Endothelial cell of umbilical vein (primary cell): ENCODE data around the gene CLEC4D. TPM values are rescaled to one million over a fixed set of nuclear protein-coding genes. Genes with fewer than 3 reads are reported as not detected.

Source experiments
- BruUV-seq: library from RNA; stranded (reverse); fragments of 400-500 nt; replicated peaks from 2 replicates; lab custom pipeline; 2021; lab: Mats Ljungman, UMichigan
- CTCF ChIA-PET: fragments of 300-600, 350-600 bp; sonication (Branson Sonifier 250); formaldehyde crosslinking; loops from one replicate; lab custom pipeline; 2021; ENCODE audit warnings: antibody characterized with exemption, inconsistent platforms; lab: Charles Lee
- POLR2A ChIA-PET: fragments of 300-600, 350-600 bp; sonication (Branson Sonifier 250); formaldehyde crosslinking; loops from one replicate; lab custom pipeline; 2021; ENCODE audit warnings: antibody characterized with exemption, inconsistent platforms; lab: Charles Lee
- DNase-seq: peaks from one replicate; pipeline ENCODE4 v3.0.0-alpha.2; 2011; ENCODE audit warnings: low read depth, low spot score
- FAIRE-seq: peaks from 2 replicates; lab custom pipeline; 2011; peaks lifted over from hg19 to GRCh38; lab: Jason Lieb, UNC
- H2AFZ ChIP-seq: 2 replicates; pipeline ENCODE4 v1.6.0; 2012; ENCODE audit warnings: low read depth, low read length, control low read depth, inconsistent platforms
- H3K27ac ChIP-seq: 2 replicates; pipeline ENCODE4 v1.5.1; 2011; ENCODE audit warnings: low read depth, mild to moderate bottlenecking, control low read depth, low read length, moderate library complexity; ENCODE audit not compliant: insufficient read depth
- H3K27me3 ChIP-seq, 2 experiments: 2 replicates each; pipeline versions ENCODE4 v1.6.0 to v1.6.1; 2011; ENCODE audit warnings: low read length in 2 of 2, mixed read lengths in 1 of 2; ENCODE audit not compliant: control insufficient read depth in 2 of 2, insufficient read depth in 2 of 2
- H3K36me3 ChIP-seq, 2 experiments: 2 replicates in 1 of 2; 3 replicates in 1 of 2; pipeline ENCODE4 v1.5.1; 2011; ENCODE audit warnings: low read length in 2 of 2, mild to moderate bottlenecking in 1 of 2, moderate library complexity in 1 of 2; ENCODE audit not compliant: control insufficient read depth in 2 of 2, insufficient read depth in 2 of 2; ENCODE audit errors: extremely low read depth in 1 of 2
- H3K4me1 ChIP-seq: 3 replicates; pipeline ENCODE4 v1.5.1; 2011; ENCODE audit warnings: mild to moderate bottlenecking, low read length; ENCODE audit not compliant: control insufficient read depth, insufficient read depth; ENCODE audit errors: extremely low read depth
- H3K4me2 ChIP-seq: 2 replicates; pipeline ENCODE4 v1.6.1; 2011; ENCODE audit warnings: low read length, control low read depth, mixed read lengths; ENCODE audit not compliant: insufficient read depth
- H3K4me3 ChIP-seq, 3 experiments: fragments of 200-600 bp in 1 of 3; sonication (generic), shearing (Covaris generic) in 1 of 3; replicated peaks in 1 of 3; 2 replicates each; pipeline ENCODE4 v1.5.1; 2011 to 2016; ENCODE audit warnings: control low read depth in 3 of 3, low read length in 3 of 3, mild to moderate bottlenecking in 2 of 3, inconsistent platforms in 1 of 3, low read depth in 1 of 3, moderate library complexity in 1 of 3; ENCODE audit not compliant: insufficient read depth in 1 of 3
- H3K79me2 ChIP-seq: 2 replicates; pipeline ENCODE4 v1.6.0; 2012; ENCODE audit warnings: low read length, inconsistent platforms; ENCODE audit not compliant: control insufficient read depth, insufficient read depth
- H3K9ac ChIP-seq: replicated peaks from 2 replicates; pipeline ENCODE3; 2011; ENCODE audit warnings: low read length, control low read depth; ENCODE audit not compliant: insufficient read depth; ENCODE audit errors: extremely low read depth
- H3K9me1 ChIP-seq: replicated peaks from 3 replicates; pipeline ENCODE4 v1.6.0; 2011; ENCODE audit warnings: mild to moderate bottlenecking, low read length; ENCODE audit not compliant: control insufficient read depth, insufficient read depth; ENCODE audit errors: extremely low read depth
- H3K9me3 ChIP-seq: replicated peaks from 2 replicates; pipeline ENCODE4 v1.5.1; 2012; ENCODE audit warnings: low read length, inconsistent platforms; ENCODE audit not compliant: control insufficient read depth, insufficient read depth
- H4K20me1 ChIP-seq: replicated peaks from 2 replicates; pipeline ENCODE3; 2011; ENCODE audit warnings: mild to moderate bottlenecking, low read length; ENCODE audit not compliant: control insufficient read depth, insufficient read depth; ENCODE audit errors: extremely low read depth
- CTCF ChIP-seq, 2 donors: IDR thresholded peaks; 1 replicate in 1 of 2; 2 replicates in 1 of 2; pipeline ENCODE4 v1.5.1; 2011; ENCODE audit warnings: low read length in 2 of 2, mild to moderate bottlenecking in 2 of 2, moderate library complexity in 2 of 2, control low read depth in 1 of 2, inconsistent platforms in 1 of 2, low read depth in 1 of 2; ENCODE audit not compliant: insufficient read depth in 1 of 2; ENCODE audit errors: extremely low read depth in 1 of 2
- EZH2 ChIP-seq: IDR thresholded peaks from 2 replicates; pipeline ENCODE4 v1.6.1; 2012; ENCODE audit warnings: borderline replicate concordance, low read depth, mild to moderate bottlenecking, moderate library complexity, low read length, inconsistent platforms; ENCODE audit not compliant: severe bottlenecking
- FOS ChIP-seq: IDR thresholded peaks from 2 replicates; pipeline ENCODE4 v1.6.1; 2011; ENCODE audit warnings: mild to moderate bottlenecking, low read length, moderate library complexity, borderline replicate concordance; ENCODE audit not compliant: insufficient read depth
- GATA2 ChIP-seq: IDR thresholded peaks from 2 replicates; pipeline ENCODE4 v1.7.0; 2011; ENCODE audit warnings: low read depth, mild to moderate bottlenecking, moderate library complexity, mixed read lengths, low read length; ENCODE audit not compliant: insufficient read length, insufficient read depth
- JUN ChIP-seq: IDR thresholded peaks from 2 replicates; pipeline ENCODE4 v1.6.1; 2011; ENCODE audit warnings: borderline replicate concordance, low read depth; ENCODE audit not compliant: insufficient read length, insufficient read depth
- MYC ChIP-seq: IDR thresholded peaks from one replicate; pipeline ENCODE4 v1.6.1; 2011; ENCODE audit warnings: mild to moderate bottlenecking, low read depth, low read length
- POLR2AphosphoS5 ChIP-seq: IDR thresholded peaks from 2 replicates; pipeline ENCODE4 v1.6.1; 2012; ENCODE audit warnings: low read depth, mild to moderate bottlenecking, control low read depth, low read length, moderate library complexity; ENCODE audit not compliant: insufficient read depth
- dilution Hi-C: fragments of 300-500 bp; cut with MboI; formaldehyde crosslinking; loops from one replicate; pipeline ENCODE4 v1.15.0; 2019; ENCODE audit warnings: low sequenced_read_pairs; ENCODE audit not compliant: extremely low pct_ligation_motif_present
- intact Hi-C: fragments of 100-400 bp; cut with micrococcal nuclease; formaldehyde crosslinking; loops from one replicate; pipeline ENCODE4 v1.10.0; 2022
- polyA plus RNA-seq, 4 experiments: library from polyadenylated mRNA; depleted of rRNA in 3 of 4; stranded (reverse) in 3 of 4; unstranded in 1 of 4; fragments of >200 nt; gene quantifications; 2 replicates each; pipeline versions ENCODE4 v1.2.1 to v1.2.3, GENCODE V29; 2011 to 2012; ENCODE audit warnings: missing spikeins in 1 of 4
- total RNA-seq: library from RNA; stranded (reverse); gene quantifications from 2 replicates; pipeline ENCODE4 v1.2.3, GENCODE V29; 2021
- TF ChIP-seq, protein P1 (sequence below): IDR thresholded peaks from 2 replicates; pipeline ENCODE4 v1.6.1; 2011; ENCODE audit not compliant: insufficient read depth, insufficient read length

Gene CLEC4D
- total and polyA plus RNA-seq, 2 donors (not counting 3 experiments of a cell fraction or from before 2014, with no cell fraction given): not detected

DNA sequence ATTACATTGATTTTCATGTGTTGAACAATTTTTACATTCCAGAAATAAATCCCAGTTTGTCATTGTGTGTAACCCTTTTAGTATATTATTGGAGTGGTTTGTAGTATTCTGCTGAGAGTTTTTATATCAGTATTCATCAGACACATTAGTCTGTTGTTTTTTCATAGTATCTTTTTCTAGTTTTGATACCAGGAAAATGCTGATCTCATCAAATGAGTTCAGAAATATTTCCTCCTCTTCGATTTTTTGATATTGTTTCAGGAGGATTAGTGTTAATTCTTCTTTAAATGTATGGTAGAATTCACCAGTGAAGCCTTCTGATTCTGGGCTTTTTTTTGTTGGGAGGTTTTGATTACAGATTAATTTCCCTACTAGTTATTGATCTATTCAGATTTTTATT, 42.2 kb upstream of the CLEC4D start:
- no TSS peak for BruUV-seq
- no peak overlapping the region for H3K4me2 ChIP-seq
- no peaks in the 10 kb centered on the region for H4K20me1 ChIP-seq
- no peak overlapping the region for H3K27ac ChIP-seq
- H2AFZ ChIP-seq: no peak overlapping the region
- peaks cover 0 to 4% of the 10 kb centered on the region in 2 experiments for H3K27me3 ChIP-seq
- no peak overlapping the region for H3K9ac ChIP-seq
- no peak for FAIRE-seq
- no peak overlapping the region for H3K4me3 ChIP-seq
- ChIA-PET POLR2A (no interaction called here), CTCF (no interaction called here)
- TF ChIP-seq GATA2 (no peak), JUN (no peak), MYC (no peak), CTCF (IDR thresholded peaks at IDR 0.05; ENCODE audit: extremely low read depth in 1 of 2, insufficient read depth in 1 of 2, low read depth in 1 of 2, low read length in 2 of 2) (no peak), FOS (no peak), EZH2 (no peak), POLR2AphosphoS5 (no peak)
- TF ChIP-seq, protein P1, sequence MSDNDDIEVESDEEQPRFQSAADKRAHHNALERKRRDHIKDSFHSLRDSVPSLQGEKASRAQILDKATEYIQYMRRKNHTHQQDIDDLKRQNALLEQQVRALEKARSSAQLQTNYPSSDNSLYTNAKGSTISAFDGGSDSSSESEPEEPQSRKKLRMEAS: no peak
- H3K9me3 ChIP-seq: no peaks in the 10 kb centered on the region
- H3K4me1 ChIP-seq: no peaks in the 10 kb centered on the region
- dilution Hi-C loops: no loop called here
- H3K79me2 ChIP-seq: no peaks in the 10 kb centered on the region
- no peaks in the 10 kb centered on the region for H3K36me3 ChIP-seq
- no peaks in the 10 kb centered on the region for H3K9me1 ChIP-seq
- DNase-seq: no peak
- intact Hi-C loops: no loop called here
